IMR-90 (cell line): ENCODE results near the gene SPACA6. TPM values are rescaled to one million over a fixed set of nuclear protein-coding genes. Genes with fewer than 3 reads are reported as not detected.

ENCODE experiments used
- ATAC-seq: fragments of 200-7000 bp; cut with Tn5 transposase; 2 replicates; pipeline ENCODE4 v1.9.1; 2020; ENCODE audit warnings: low read depth, mild to moderate bottlenecking, moderate library complexity
- BruUV-seq: library from RNA; stranded (reverse); fragments of 400-500 nt; replicated peaks from 2 replicates; lab custom pipeline; 2021; lab: Mats Ljungman, UMichigan
- CTCF ChIA-PET: fragments of 300-600 bp; formaldehyde crosslinking; extraction: SDS; loops from one replicate; lab custom pipeline; 2021; ENCODE audit warnings: antibody characterized with exemption; lab: Yijun Ruan, JAX
- POLR2A ChIA-PET: fragments of 300-600 bp; sonication (Branson Sonifier 250); formaldehyde crosslinking; loops from one replicate; lab custom pipeline; 2022; ENCODE audit warnings: antibody characterized with exemption; ENCODE audit not compliant: unreplicated experiment; lab: Charles Lee
- DNase-seq: peaks from one replicate; pipeline ENCODE4 v3.0.0; 2013
- H2AFZ ChIP-seq: replicated peaks from 2 replicates; pipeline ENCODE3; 2013; ENCODE audit warnings: low read length, mild to moderate bottlenecking; ENCODE audit not compliant: poor library complexity
- H2AK5ac ChIP-seq: 2 replicates; pipeline ENCODE4 v1.6.1; 2013; ENCODE audit warnings: low read depth, low read length, inconsistent platforms
- H2AK9ac ChIP-seq: replicated peaks from 2 replicates; pipeline ENCODE3; 2013; ENCODE audit warnings: mild to moderate bottlenecking, low read depth, low read length, moderate library complexity; ENCODE audit not compliant: poor library complexity
- H2BK120ac ChIP-seq: 2 replicates; pipeline ENCODE4 v1.6.1; 2013; ENCODE audit warnings: low read depth, low read length, inconsistent platforms
- H2BK15ac ChIP-seq: 3 replicates; pipeline ENCODE4 v1.6.1; 2013; ENCODE audit warnings: low read depth, low read length, inconsistent platforms
- H2BK20ac ChIP-seq: 2 replicates; pipeline ENCODE4 v1.6.1; 2013; ENCODE audit warnings: low read depth, mild to moderate bottlenecking, inconsistent platforms, low read length, moderate library complexity
- H2BK5ac ChIP-seq: 2 replicates; pipeline ENCODE4 v1.6.1; 2013; ENCODE audit warnings: mild to moderate bottlenecking, low read depth, low read length, inconsistent platforms; ENCODE audit not compliant: poor library complexity, severe bottlenecking
- H3K14ac ChIP-seq: replicated peaks from 2 replicates; pipeline ENCODE4 v1.6.1; 2013; ENCODE audit warnings: low read depth, low read length, inconsistent platforms
- H3K18ac ChIP-seq: 2 replicates; pipeline ENCODE4 v1.6.1; 2013; ENCODE audit warnings: low read depth, low read length, control low read depth
- H3K23ac ChIP-seq: 2 replicates; pipeline ENCODE4 v1.6.1; 2013; ENCODE audit warnings: low read depth, low read length, inconsistent platforms
- H3K27ac ChIP-seq: 2 replicates; pipeline ENCODE4 v1.5.1; 2013; ENCODE audit warnings: mild to moderate bottlenecking, control low read depth, low read length; ENCODE audit not compliant: insufficient read depth
- H3K27me3 ChIP-seq: 2 replicates; pipeline ENCODE4 v1.6.1; 2013; ENCODE audit warnings: low read length; ENCODE audit not compliant: control insufficient read depth, insufficient read depth
- H3K36me3 ChIP-seq: 2 replicates; pipeline ENCODE4 v1.6.1; 2013; ENCODE audit warnings: low read length, mixed read lengths; ENCODE audit not compliant: control insufficient read depth, insufficient read depth
- H3K4ac ChIP-seq: 2 replicates; pipeline ENCODE4 v1.6.1; 2013; ENCODE audit warnings: low read depth, low read length, inconsistent platforms
- H3K4me1 ChIP-seq: 2 replicates; pipeline ENCODE4 v1.6.1; 2013; ENCODE audit warnings: low read length, mixed read lengths; ENCODE audit not compliant: control insufficient read depth, insufficient read depth
- H3K4me2 ChIP-seq: 2 replicates; pipeline ENCODE4 v1.6.1; 2013; ENCODE audit warnings: low read depth, mild to moderate bottlenecking, control low read depth, low read length, moderate library complexity
- H3K4me3 ChIP-seq: 2 replicates; pipeline ENCODE4 v1.5.1; 2013; ENCODE audit warnings: low read depth, mild to moderate bottlenecking, control low read depth, low read length, moderate library complexity; ENCODE audit not compliant: insufficient read depth
- H3K56ac ChIP-seq: 2 replicates; pipeline ENCODE4 v1.6.1; 2013; ENCODE audit warnings: low read length, inconsistent platforms; ENCODE audit not compliant: insufficient read depth; ENCODE audit errors: extremely low read depth
- H3K79me1 ChIP-seq, 2 experiments: 2 replicates each; pipeline ENCODE4 v1.6.1; 2013; ENCODE audit warnings: low read length in 2 of 2, inconsistent platforms in 1 of 2, low read depth in 1 of 2
- H3K9ac ChIP-seq: 2 replicates; pipeline ENCODE4 v1.6.1; 2013; ENCODE audit warnings: low read depth, low read length, control low read depth
- H3K9me1 ChIP-seq: 2 replicates; pipeline ENCODE4 v1.6.1; 2013; ENCODE audit warnings: low read length, inconsistent platforms; ENCODE audit not compliant: insufficient read depth
- H3K9me3 ChIP-seq: 2 replicates; pipeline ENCODE4 v1.6.1; 2013; ENCODE audit warnings: low read length; ENCODE audit not compliant: control insufficient read depth, insufficient read depth
- H4K20me1 ChIP-seq: 2 replicates; pipeline ENCODE4 v1.6.1; 2013; ENCODE audit warnings: low read length, inconsistent platforms; ENCODE audit not compliant: insufficient read depth
- H4K5ac ChIP-seq: 2 replicates; pipeline ENCODE4 v1.6.1; 2013; ENCODE audit warnings: mild to moderate bottlenecking, low read depth, low read length, control low read depth
- H4K8ac ChIP-seq, 2 experiments: 2 replicates each; pipeline ENCODE4 v1.6.1; 2013; ENCODE audit warnings: low read depth in 2 of 2, low read length in 2 of 2, control low read depth in 1 of 2, inconsistent platforms in 1 of 2
- H4K91ac ChIP-seq: 2 replicates; pipeline ENCODE4 v1.6.1; 2013; ENCODE audit warnings: low read depth, low read length, inconsistent platforms; ENCODE audit not compliant: insufficient read depth
- BHLHE40 ChIP-seq: fragments of 150-350 bp; IDR thresholded peaks from 2 replicates; pipeline ENCODE4 v1.6.1; 2016; ENCODE audit warnings: mild to moderate bottlenecking, low read depth, low read length
- CEBPB ChIP-seq: IDR thresholded peaks from 2 replicates; pipeline ENCODE4 v1.6.1; 2012; ENCODE audit warnings: low read depth, low read length, improper control_type of control experiment
- CHD1 ChIP-seq: IDR thresholded peaks from 2 replicates; pipeline ENCODE4 v1.6.1; 2012; ENCODE audit warnings: low read depth, low read length, improper control_type of control experiment
- ELK1 ChIP-seq: fragments of 150-350 bp; IDR thresholded peaks from 2 replicates; pipeline ENCODE4 v1.6.1; 2016; ENCODE audit warnings: low read depth, mild to moderate bottlenecking, low read length, moderate library complexity, borderline replicate concordance
- FOS ChIP-seq: fragments of 150-350 bp; IDR thresholded peaks from 2 replicates; pipeline ENCODE4 v1.6.1; 2016; ENCODE audit warnings: low read depth, low read length
- MAFK ChIP-seq: IDR thresholded peaks from 2 replicates; pipeline ENCODE4 v1.6.1; 2012; ENCODE audit warnings: low read depth, low read length, improper control_type of control experiment
- MAZ ChIP-seq: IDR thresholded peaks from 2 replicates; pipeline ENCODE4 v1.6.1; 2012; ENCODE audit warnings: low read depth, mild to moderate bottlenecking, low read length, improper control_type of control experiment, moderate library complexity, borderline replicate concordance
- MXI1 ChIP-seq: IDR thresholded peaks from 2 replicates; pipeline ENCODE4 v1.6.1; 2012; ENCODE audit warnings: low read depth, mild to moderate bottlenecking, low read length, moderate library complexity, borderline replicate concordance
- NFE2L2 ChIP-seq: fragments of 150-350 bp; IDR thresholded peaks from 2 replicates; pipeline ENCODE4 v1.6.1; 2016; ENCODE audit warnings: low read depth, mild to moderate bottlenecking, low read length
- POLR2A ChIP-seq: IDR thresholded peaks from 2 replicates; pipeline ENCODE4 v1.6.1; 2012; ENCODE audit warnings: mild to moderate bottlenecking, low read depth, low read length
- RAD21 ChIP-seq: IDR thresholded peaks from 2 replicates; pipeline ENCODE4 v1.6.1; 2012; ENCODE audit warnings: low read length, improper control_type of control experiment
- RCOR1 ChIP-seq: IDR thresholded peaks from 2 replicates; pipeline ENCODE4 v1.6.1; 2012; ENCODE audit warnings: mild to moderate bottlenecking, low read length, improper control_type of control experiment; ENCODE audit not compliant: insufficient replicate concordance
- RFX5 ChIP-seq: IDR thresholded peaks from 2 replicates; pipeline ENCODE4 v1.8.0; 2012; ENCODE audit warnings: low read depth, mild to moderate bottlenecking, low read length, moderate library complexity
- SMC3 ChIP-seq: fragments of 150-350 bp; IDR thresholded peaks from 2 replicates; pipeline ENCODE4 v1.6.1; 2016; ENCODE audit warnings: low read depth, mild to moderate bottlenecking, antibody characterized with exemption, low read length, moderate library complexity
- WGBS, 2 experiments: methylation state at CpG; one replicate each; pipeline versions ENCODE4 v1.1.5 to v1.1.7; 2013; ENCODE audit warnings: missing lambda C conversion rate in 2 of 2; ENCODE audit not compliant: insufficient read length in 1 of 2; ENCODE audit errors: extremely low coverage in 2 of 2; 5-methylcytosine and 5-hydroxymethylcytosine counted together
- dilution Hi-C: fragments of 300-500 bp; cut with HindIII; formaldehyde crosslinking; loops from one replicate; pipeline ENCODE4 v1.14.3; 2018; ENCODE audit warnings: low sequenced_read_pairs; ENCODE audit not compliant: unreplicated experiment
- in situ Hi-C: fragments of 300-500 bp; cut with MboI; formaldehyde crosslinking; loops from 3 replicates; pipeline ENCODE4 v1.14.3; 2019; ENCODE audit warnings: low sequenced_read_pairs, inconsistent platforms, mixed read lengths
- intact Hi-C: fragments of 100-400 bp; cut with micrococcal nuclease; formaldehyde crosslinking; loops from 2 replicates; pipeline ENCODE4 v1.10.0; 2022
- polyA plus RNA-seq, 3 experiments: library from polyadenylated mRNA; depleted of rRNA; stranded (reverse); fragments of >200 nt; gene quantifications; 2 replicates each; pipeline ENCODE4 v1.2.3, GENCODE V29; 2012; ENCODE audit warnings: low replicate concordance in 1 of 3
- total RNA-seq: library from RNA; depleted of rRNA; stranded (reverse); fragments of >200 nt; gene quantifications from 2 replicates; pipeline ENCODE4 v1.2.3, GENCODE V29; 2012
- TF ChIP-seq, protein P1 (sequence below): conservative IDR thresholded peaks from 2 replicates; pipeline ENCODE4 v1.5.1; 2012; ENCODE audit warnings: mild to moderate bottlenecking, low read depth, low read length, improper control_type of control experiment
- TF ChIP-seq, protein P2 (sequence below): fragments of 150-350 bp; IDR thresholded peaks from 2 replicates; pipeline ENCODE4 v1.6.1; 2017; ENCODE audit warnings: mild to moderate bottlenecking, antibody characterized with exemption, low read length, low read depth

The SPACA6 gene
- total and polyA plus RNA-seq, 2 of the 4 experiments (the other 2 are of a cell fraction) = 1.3 to 13.6 TPM

GRCh38 chr19:51708811-51709210, 15.7 kb downstream of the SPACA6 start:
- no peak for DNase-seq
- TF ChIP-seq NFE2L2 = no peak
- no peak for TF ChIP-seq CEBPB
- TF ChIP-seq MAZ = no peak
- TF ChIP-seq SMC3 = no peak
- TF ChIP-seq RCOR1 = no peak
- TF ChIP-seq POLR2A = no peak
- no peak for TF ChIP-seq MAFK
- TF ChIP-seq FOS = no peak
- TF ChIP-seq RFX5 = no peak
- TF ChIP-seq, protein P1, sequence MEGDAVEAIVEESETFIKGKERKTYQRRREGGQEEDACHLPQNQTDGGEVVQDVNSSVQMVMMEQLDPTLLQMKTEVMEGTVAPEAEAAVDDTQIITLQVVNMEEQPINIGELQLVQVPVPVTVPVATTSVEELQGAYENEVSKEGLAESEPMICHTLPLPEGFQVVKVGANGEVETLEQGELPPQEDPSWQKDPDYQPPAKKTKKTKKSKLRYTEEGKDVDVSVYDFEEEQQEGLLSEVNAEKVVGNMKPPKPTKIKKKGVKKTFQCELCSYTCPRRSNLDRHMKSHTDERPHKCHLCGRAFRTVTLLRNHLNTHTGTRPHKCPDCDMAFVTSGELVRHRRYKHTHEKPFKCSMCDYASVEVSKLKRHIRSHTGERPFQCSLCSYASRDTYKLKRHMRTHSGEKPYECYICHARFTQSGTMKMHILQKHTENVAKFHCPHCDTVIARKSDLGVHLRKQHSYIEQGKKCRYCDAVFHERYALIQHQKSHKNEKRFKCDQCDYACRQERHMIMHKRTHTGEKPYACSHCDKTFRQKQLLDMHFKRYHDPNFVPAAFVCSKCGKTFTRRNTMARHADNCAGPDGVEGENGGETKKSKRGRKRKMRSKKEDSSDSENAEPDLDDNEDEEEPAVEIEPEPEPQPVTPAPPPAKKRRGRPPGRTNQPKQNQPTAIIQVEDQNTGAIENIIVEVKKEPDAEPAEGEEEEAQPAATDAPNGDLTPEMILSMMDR = no peak
- no peak for TF ChIP-seq ELK1
- TF ChIP-seq, protein P2, sequence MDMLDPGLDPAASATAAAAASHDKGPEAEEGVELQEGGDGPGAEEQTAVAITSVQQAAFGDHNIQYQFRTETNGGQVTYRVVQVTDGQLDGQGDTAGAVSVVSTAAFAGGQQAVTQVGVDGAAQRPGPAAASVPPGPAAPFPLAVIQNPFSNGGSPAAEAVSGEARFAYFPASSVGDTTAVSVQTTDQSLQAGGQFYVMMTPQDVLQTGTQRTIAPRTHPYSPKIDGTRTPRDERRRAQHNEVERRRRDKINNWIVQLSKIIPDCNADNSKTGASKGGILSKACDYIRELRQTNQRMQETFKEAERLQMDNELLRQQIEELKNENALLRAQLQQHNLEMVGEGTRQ = no peak
- TF ChIP-seq RAD21 = no peak
- no peak for TF ChIP-seq CHD1
- TF ChIP-seq MXI1 = no peak
- no peak for TF ChIP-seq BHLHE40
- H2AFZ ChIP-seq = no peak overlapping the region
- H2AK9ac ChIP-seq = no peak overlapping the region
- H3K23ac ChIP-seq = no peak overlapping the region
- WGBS, 2 experiments = 100% methylated on average over 1 of the region's 4 CpGs; no CpG with 5 or more reads in 1 of the 2 experiments
- H3K18ac ChIP-seq = no peak overlapping the region
- H2BK15ac ChIP-seq = no peak overlapping the region
- no peak overlapping the region for H2BK5ac ChIP-seq
- no peaks in the 10 kb centered on the region for H3K27me3 ChIP-seq
- 0 out of 2 replicates have a peak, but pooled peaks cover 2% of the 10 kb centered on the region for H3K4me1 ChIP-seq
- dilution Hi-C loops (no loop called here), intact Hi-C loops (no loop called here), in situ Hi-C loops (no loop called here)
- H3K4me2 ChIP-seq = no peak overlapping the region
- H3K36me3 ChIP-seq = peaks cover 21% of the 10 kb centered on the region
- H2AK5ac ChIP-seq = no peak overlapping the region
- BruUV-seq = no TSS peak
- peaks cover 12 to 15% of the 10 kb centered on the region in 2 experiments for H3K79me1 ChIP-seq
- H4K8ac ChIP-seq = no peak overlapping the region
- H4K91ac ChIP-seq = no peak overlapping the region
- no peak overlapping the region for H2BK20ac ChIP-seq
- peaks cover 8% of the 10 kb centered on the region; the same call in 1 of the 2 replicates for H3K9me1 ChIP-seq
- H4K20me1 ChIP-seq = peaks cover 4% of the 10 kb centered on the region; the same call in 1 of the 2 replicates
- H3K27ac ChIP-seq = no peak overlapping the region
- ATAC-seq = no peak
- no peak overlapping the region for H3K4ac ChIP-seq
- H3K9ac ChIP-seq = no peak overlapping the region
- ChIA-PET CTCF (no interaction called here), POLR2A (interaction anchor here (0.6 kb wide), 1 partner anchor 20 kb away, joined by 6 read pairs; no protein-coding TSS in a partner anchor)
- no peak overlapping the region for H2BK120ac ChIP-seq
- H3K4me3 ChIP-seq = no peak overlapping the region
- no peak overlapping the region for H3K56ac ChIP-seq
- H3K14ac ChIP-seq = no peak overlapping the region
- no peak overlapping the region for H4K5ac ChIP-seq
- no peaks in the 10 kb centered on the region for H3K9me3 ChIP-seq
